ENCODE measurements around the gene GPRC5C. TPM values are rescaled to one million over a fixed set of nuclear protein-coding genes. Genes with fewer than 3 reads are reported as not detected.
A peak's percentile ranks its signal among the peaks of the same experiment; 100 is the strongest.

Gene GPRC5C
- total RNA-seq, 1 experiment from 2014 or later = 15.5 TPM

- Histone ChIP-seq H3K9me3 (ENCODE audit: control insufficient read depth, low read depth, low read length) (no peaks in the 10 kb centered on the region), H2BK15ac (ENCODE audit: low read depth, low read length) (no peak overlapping the region), H4K20me1 (ENCODE audit: control insufficient read depth, insufficient read depth, insufficient read length) (no peaks in the 10 kb centered on the region), H4K8ac (replicated peaks; ENCODE audit: insufficient read length, low read depth, low read length) (no peak overlapping the region), H3T11ph (ENCODE audit: low read length) (no peak overlapping the region), H3K79me1 (ENCODE audit: insufficient read depth, low read depth, low read length, poor library complexity, severe bottlenecking) (no peaks in the 10 kb centered on the region), H3K27ac (ENCODE audit: insufficient read length, low read depth, low read length) (no peak overlapping the region), H3K79me2 (ENCODE audit: insufficient read depth, low read length) (no peaks in the 10 kb centered on the region), H2BK20ac (ENCODE audit: low read depth, low read length, poor library complexity, severe bottlenecking) (no peak overlapping the region), H3K23ac (ENCODE audit: insufficient read length, low read depth, low read length) (no peak overlapping the region), H2BK5ac (ENCODE audit: insufficient read length, low read length) (no peak overlapping the region), H3K14ac (ENCODE audit: insufficient read depth, low read length) (no peak overlapping the region), H2BK12ac (ENCODE audit: insufficient read length, low read depth, low read length) (no peak overlapping the region), H3K4me1 (ENCODE audit: insufficient read depth, low read length) (no peaks in the 10 kb centered on the region), H3K4me2 (ENCODE audit: insufficient read depth, insufficient read length, low read length) (no peak overlapping the region), H3K9ac (ENCODE audit: extremely low read depth, insufficient read length, low read length) (no peak overlapping the region), H3K18ac (ENCODE audit: insufficient read length, low read depth, low read length) (no peak overlapping the region), H4K5ac (ENCODE audit: insufficient read length, low read depth, low read length) (no peak overlapping the region), H3K27me3 (ENCODE audit: insufficient read depth, low read length) (no peaks in the 10 kb centered on the region), H3K23me2 (ENCODE audit: insufficient read length, low read depth, low read length, poor library complexity, severe bottlenecking) (peaks cover 2% of the 10 kb centered on the region), H4K91ac (ENCODE audit: insufficient read length, low read depth, low read length) (no peak overlapping the region), H3K56ac (ENCODE audit: insufficient read length, low read depth, low read length) (no peak overlapping the region), H2AK5ac (ENCODE audit: insufficient read length, low read length) (no peak overlapping the region), H3K4ac (ENCODE audit: low read depth, low read length) (no peak overlapping the region), H2AFZ (ENCODE audit: low read length) (no peak overlapping the region), H2BK120ac (ENCODE audit: low read depth, low read length, poor library complexity, severe bottlenecking) (no peak overlapping the region)
- no CpG with 5 or more reads among the region's 5 CpGs for WGBS (ENCODE audit: extremely low coverage, insufficient read length, low lambda C conversion rate)
- peaks cover 15% of the 10 kb centered on the region for H3K27me3 Mint-ChIP-seq (ENCODE audit: low read depth)
- no peak for TF ChIP-seq CTCF (conservative IDR thresholded peaks at IDR 0.05)
- H3K9me3 Mint-ChIP-seq = peaks cover 0 to 4% of the 10 kb centered on the region in 2 experiments; a peak in 1 of 5 replicates
- H3K36me3 Mint-ChIP-seq (ENCODE audit: insufficient read depth in 1 of 3, low read depth in 3 of 3) = no peaks in the 10 kb centered on the region; a peak in 1 of 7 replicates
- no peak overlapping the region for H3K4me3 Mint-ChIP-seq
- DNase-seq = peak; percentile 61
- H3K27ac Mint-ChIP-seq = no peak overlapping the region
- peaks cover 12 to 33% of the 10 kb centered on the region in 2 experiments for H3K4me1 Mint-ChIP-seq
Observed at GRCh38 chr17:74392848-74393247, 39.0 kb upstream of the GPRC5C start.

Measured in H9 (cell line).